GM21717 (cell line): ENCODE measurements around the gene CSNK1E.
A peak's percentile ranks its signal among the peaks of the same experiment; 100 is the strongest.

Source experiments
- ATAC-seq: cut with Tn5 transposase; IDR thresholded peaks from one replicate; pipeline ENCODE4 v1.9.1; 2021; ENCODE audit warnings: mild to moderate bottlenecking, moderate library complexity; ENCODE audit not compliant: unreplicated experiment

CSNK1E gene

GRCh38 chr22:38308791-38309498, 8.3 kb downstream of the CSNK1E start:
- ATAC-seq = no peak

GRCh38 chr22:38305471-38306448, 11.5 kb downstream of the CSNK1E start:
- peak; percentile 47 for ATAC-seq

GRCh38 chr22:38304526-38304925, 12.7 kb downstream of the CSNK1E start:
- no peak for ATAC-seq

- ATAC-seq = no peak
Measured at GRCh38 chr22:38303974-38304373, 13.3 kb downstream of the CSNK1E start.

- no peak for ATAC-seq
Measured at GRCh38 chr22:38302906-38303305, 14.3 kb downstream of the CSNK1E start.

GRCh38 chr22:38300946-38301345, 16.3 kb downstream of the CSNK1E start:
- no peak for ATAC-seq

GRCh38 chr22:38300197-38300945, 16.9 kb downstream of the CSNK1E start:
- no peak for ATAC-seq

GRCh38 chr22:38299770-38300102, 17.5 kb downstream of the CSNK1E start:
- no peak for ATAC-seq

GRCh38 chr22:38298312-38299005, 18.8 kb downstream of the CSNK1E start:
- ATAC-seq = no peak

GRCh38 chr22:38296372-38296771, 20.9 kb downstream of the CSNK1E start:
- no peak for ATAC-seq

- ATAC-seq = no peak
Measured at GRCh38 chr22:38295863-38296262, 21.4 kb downstream of the CSNK1E start.

- no peak for ATAC-seq
Measured at GRCh38 chr22:38295339-38295738, 21.9 kb downstream of the CSNK1E start.

- ATAC-seq = no peak
Measured at GRCh38 chr22:38294193-38294592, 23.0 kb downstream of the CSNK1E start.

GRCh38 chr22:38292694-38293093, 24.5 kb downstream of the CSNK1E start:
- no peak for ATAC-seq

GRCh38 chr22:38291201-38291777, 25.9 kb downstream of the CSNK1E start:
- ATAC-seq = no peak

GRCh38 chr22:38290347-38290746, 26.9 kb downstream of the CSNK1E start:
- ATAC-seq = no peak

GRCh38 chr22:38289583-38290082, 27.6 kb downstream of the CSNK1E start:
- ATAC-seq = no peak

- no peak for ATAC-seq
Measured at GRCh38 chr22:38286915-38287669, 30.1 kb downstream of the CSNK1E start.

- ATAC-seq = no peak
Measured at GRCh38 chr22:38285018-38285417, 32.2 kb downstream of the CSNK1E start.

- ATAC-seq = no peak
Measured at GRCh38 chr22:38284042-38284402, 33.2 kb downstream of the CSNK1E start.
